GM19351 (cell line): ENCODE results near the gene RSBN1.
"Not testable (repeated sequence)": the region's sequence is repeated elsewhere in the genome, so short reads cannot be mapped to it uniquely, and the experiment has no call there.

ENCODE experiments used
- ATAC-seq: cut with Tn5 transposase; IDR thresholded peaks from one replicate; pipeline ENCODE4 v1.9.1; 2021; ENCODE audit warnings: mild to moderate bottlenecking, moderate library complexity; ENCODE audit not compliant: unreplicated experiment

Gene RSBN1

DNA sequence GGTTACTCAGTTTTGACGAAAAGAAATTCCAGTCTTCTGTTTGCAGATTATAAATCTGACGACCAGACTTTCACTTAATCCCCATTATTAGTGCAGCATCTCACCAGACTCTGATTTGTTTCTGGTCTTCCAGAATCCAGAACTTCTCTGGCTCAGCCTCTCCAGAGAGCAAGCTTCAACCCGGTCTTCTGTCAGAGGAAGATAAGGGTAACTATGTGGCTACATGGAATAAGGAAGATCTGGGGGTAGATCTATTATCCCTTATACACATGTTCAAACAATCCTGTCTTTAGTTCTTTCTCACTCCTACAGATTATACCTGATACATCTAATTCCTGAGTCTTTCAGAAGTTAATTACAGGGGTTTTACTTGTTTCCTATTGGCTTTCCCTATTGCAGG, 62.9 kb downstream of the RSBN1 start:
- ATAC-seq: no peak

DNA sequence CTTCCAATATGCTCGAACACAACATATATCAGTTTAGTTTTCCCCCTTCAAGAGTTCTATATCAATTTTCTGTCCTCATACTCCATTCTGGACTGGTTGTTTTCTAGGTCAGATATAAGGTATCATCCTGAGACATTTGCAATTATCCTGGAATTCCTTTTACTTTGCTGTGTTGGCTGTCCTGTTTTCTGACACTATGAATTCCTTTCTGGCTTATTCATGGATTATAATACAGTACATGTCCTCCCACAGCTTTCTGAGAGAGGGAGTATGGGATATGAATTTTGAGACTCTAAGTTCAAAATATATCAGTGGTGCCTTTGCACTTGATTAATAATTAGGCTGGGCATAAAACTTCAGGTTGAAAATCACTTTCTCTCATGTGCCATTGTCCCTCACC, 64.9 kb downstream of the RSBN1 start:
- ATAC-seq: no peak

DNA sequence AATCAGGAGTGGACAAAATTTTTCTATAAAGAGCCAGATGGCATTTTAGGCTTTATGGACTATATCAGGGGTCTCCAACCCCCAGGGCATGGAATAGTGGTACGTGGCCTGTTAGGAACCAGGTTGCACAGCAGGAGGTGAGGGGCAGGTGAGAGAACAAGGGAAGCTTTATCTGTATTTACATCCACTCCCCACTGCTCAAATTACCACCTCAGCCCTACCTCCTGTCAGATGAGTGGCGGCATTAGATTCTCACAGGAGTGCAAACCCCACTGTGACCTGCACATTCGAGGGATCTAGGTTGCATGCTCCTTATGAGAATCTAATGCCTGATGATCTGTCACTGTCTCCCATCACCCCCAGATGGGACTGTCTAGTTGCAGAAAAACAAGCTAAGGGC, 66.9 kb downstream of the RSBN1 start:
- ATAC-seq: no peak

DNA sequence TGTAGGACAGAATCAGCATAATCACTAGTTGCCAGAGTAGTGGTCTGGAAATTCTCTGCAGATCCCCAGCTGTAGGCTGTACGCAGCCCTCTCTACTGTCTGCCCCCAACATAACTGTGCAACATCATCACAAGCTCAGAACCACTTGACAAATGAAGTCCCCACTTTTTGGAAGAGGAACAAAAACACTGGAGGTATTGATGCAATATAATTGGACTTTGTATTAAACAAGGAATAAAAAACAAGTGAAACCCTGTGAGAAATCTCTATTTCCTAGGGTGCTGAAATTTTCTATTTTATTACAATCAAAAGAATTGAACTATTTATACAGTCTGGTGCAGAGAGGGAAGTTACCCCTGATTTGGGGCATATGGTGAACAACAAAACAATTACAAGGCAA, 68.2 kb downstream of the RSBN1 start:
- no peak for ATAC-seq

DNA sequence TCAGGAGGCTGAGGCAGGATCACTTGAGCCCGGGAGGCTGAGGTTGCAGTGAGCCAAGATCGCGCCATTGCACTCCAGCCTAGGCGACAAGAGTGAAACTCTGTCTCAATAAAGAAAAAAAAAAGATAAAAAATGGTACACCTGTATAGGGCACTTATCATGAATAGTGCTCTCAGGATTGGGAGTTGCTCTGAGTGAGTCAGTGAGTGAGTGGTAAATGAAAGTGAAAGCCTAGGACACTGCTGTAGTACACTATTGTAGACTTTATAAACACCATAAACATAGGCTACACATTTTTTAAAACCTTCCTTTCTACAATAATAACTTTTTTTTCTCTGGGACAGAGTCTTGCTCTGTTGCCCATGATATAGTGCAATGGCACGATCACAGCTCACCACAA, 69.8 kb downstream of the RSBN1 start:
- ATAC-seq: no peak

DNA sequence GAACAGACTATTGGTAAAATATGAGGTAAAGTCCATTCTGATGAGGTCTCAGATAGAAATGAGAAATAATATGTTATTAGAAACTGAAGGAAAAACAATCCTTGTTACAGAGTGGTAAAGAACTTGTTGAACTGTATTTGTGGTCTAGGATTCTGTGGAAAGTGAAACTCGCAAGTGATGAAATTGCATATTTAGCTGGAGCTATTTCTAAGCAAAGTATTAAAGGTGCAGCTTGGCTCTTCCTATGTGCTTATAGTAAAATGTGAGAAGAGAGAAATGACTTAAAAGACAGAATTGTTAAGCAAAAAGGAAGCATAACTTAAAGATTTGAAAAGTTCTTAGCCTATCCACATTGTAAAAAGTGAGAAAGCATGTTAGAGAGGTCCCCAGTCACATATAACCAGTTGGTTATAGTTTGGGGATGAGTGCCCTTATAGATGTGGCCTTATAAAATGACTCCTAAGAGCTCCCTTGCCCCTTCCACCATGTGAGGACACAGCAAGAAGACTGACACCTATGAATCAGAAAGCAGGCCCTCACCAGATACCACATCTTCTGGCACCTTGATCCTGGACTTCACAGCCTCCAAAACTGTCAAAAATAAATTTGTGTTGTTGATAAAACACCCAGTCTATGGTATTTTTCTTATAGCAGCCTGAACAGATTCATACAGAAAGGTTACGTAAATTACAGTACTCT, 77.8 kb downstream of the RSBN1 start:
- no peak for ATAC-seq

DNA sequence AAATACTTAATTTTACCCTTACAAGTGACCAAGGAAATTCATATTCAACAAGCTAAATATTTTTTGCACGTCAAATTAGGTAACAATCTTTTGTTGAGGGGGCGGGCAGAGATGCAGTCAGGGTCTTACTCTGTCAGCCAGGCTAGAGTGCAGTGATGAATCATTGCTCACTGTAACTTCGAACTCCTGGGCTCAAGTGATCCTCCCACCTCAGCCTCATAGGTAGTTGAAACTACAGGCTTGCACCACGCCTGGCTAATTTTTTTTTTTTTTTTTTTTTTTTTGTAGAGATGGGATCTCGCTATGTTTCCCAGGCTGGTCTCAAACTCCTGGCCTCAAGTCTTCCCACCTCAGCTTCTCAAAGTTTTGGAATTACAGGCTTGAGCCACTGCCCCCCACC, 79.5 kb downstream of the RSBN1 start:
- no peak for ATAC-seq

DNA sequence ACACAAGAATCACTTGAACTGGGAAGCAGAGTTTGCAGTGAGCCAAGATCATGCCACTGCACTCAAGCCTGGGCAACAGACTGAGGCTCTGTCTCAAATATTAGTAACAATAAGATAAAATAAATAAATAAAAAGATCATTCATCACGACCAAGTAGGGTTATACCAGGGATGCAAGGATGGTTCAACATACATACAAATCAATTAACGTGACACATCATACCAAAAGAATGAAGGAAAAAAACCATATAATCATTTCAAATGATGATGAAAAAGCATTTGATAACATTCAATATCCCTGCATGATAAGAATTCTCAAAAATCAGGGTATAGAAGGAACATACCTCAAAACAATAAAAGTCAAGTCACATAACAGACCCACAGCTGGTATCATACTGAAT, 91.3 kb downstream of the RSBN1 start:
- no peak for ATAC-seq

DNA sequence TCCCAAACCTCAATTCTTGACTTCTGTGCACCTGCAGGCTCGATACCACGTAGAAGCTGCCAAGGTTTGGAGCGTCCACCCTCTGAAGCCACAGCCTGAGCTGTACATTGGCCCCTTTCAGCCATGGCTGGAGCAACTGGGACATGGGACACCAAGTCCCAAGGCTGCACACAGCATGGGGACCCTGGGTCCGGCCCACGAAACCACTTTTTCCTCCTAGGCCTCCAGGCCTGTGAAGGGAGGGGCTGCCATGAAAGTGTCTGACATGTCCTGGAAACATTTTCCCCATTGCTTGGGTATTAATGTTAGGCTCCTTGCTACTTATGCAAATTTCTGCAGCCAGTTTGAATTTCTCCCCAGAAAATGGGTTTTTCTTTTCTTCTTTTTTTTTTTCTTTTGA, 93.7 kb downstream of the RSBN1 start:
- not testable (repeated sequence) for ATAC-seq

DNA sequence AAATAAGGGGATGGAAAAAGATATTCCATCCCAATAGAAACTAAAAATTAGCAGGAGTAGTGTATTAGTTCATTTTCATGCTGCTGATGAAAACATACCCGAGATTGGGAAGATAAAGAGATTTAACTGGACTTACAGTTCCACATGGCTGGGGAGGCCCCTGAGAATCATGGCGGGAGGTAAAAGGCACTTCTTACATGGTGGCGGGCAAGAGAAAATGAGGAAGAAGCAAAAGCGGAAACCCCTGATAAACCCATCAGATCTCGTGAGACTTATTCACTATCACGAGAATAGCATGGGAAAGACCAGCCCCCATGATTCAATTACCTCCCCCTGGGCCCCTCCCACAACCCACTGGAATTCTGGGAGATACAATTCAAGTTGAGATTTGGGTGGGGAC, 94.8 kb downstream of the RSBN1 start:
- ATAC-seq: not testable (repeated sequence)

DNA sequence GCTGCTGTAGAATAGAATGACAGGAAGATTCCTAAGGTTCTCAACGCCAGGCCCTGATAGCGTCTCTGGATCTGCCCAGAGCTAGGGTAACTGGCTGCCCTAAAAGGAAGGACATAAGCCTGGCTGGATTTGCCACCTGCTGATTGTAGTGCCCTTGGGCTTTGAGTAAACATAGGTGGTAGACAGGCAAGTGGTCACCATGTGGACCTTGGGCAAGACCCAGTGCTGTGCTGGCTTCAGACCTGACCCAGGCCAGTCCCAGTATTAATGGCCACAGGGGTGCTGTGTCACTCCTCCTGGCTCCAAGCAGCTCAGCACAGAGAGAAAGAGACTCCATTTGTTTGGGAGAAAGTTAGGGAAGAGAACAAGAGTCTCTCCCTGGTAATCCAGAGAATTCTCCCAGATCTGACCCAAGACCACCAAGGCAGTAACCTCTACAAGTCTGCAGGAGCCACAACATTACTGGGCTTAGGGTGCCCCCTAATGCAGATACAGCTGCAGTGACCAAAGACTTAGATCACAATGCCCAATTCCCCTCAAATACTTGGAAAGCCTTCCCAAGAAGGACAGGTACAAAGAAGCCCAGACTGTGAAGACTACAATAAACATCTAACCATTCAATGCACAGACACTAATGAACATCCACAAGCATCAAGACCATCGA, 97.5 kb downstream of the RSBN1 start:
- no peak for ATAC-seq
